Fibroblast of lung (primary cell): Measurements from ENCODE around the gene OR51A2. TPM values are rescaled to one million over a fixed set of nuclear protein-coding genes. Genes with fewer than 3 reads are reported as not detected.

Experiments used
- DNase-seq, 2 donors: peaks; one replicate each; pipeline versions ENCODE4 v3.0.0 to v3.0.0-alpha.2; 2010; ENCODE audit warnings: low read depth in 2 of 2
- H2AFZ ChIP-seq: 2 replicates; pipeline ENCODE4 v1.5.1; 2012; ENCODE audit warnings: low read length, control low read depth, inconsistent platforms
- H3K27ac ChIP-seq: 2 replicates; pipeline ENCODE4 v1.5.1; 2011; ENCODE audit warnings: low read length, control low read depth; ENCODE audit not compliant: insufficient read depth
- H3K27me3 ChIP-seq: 2 replicates; pipeline ENCODE4 v1.5.1; 2011; ENCODE audit warnings: mild to moderate bottlenecking, low read length; ENCODE audit not compliant: control insufficient read depth, insufficient read depth
- H3K36me3 ChIP-seq: 2 replicates; pipeline ENCODE4 v1.5.1; 2011; ENCODE audit warnings: low read length; ENCODE audit not compliant: control insufficient read depth, insufficient read depth
- H3K4me1 ChIP-seq: 2 replicates; pipeline ENCODE4 v1.5.1; 2011; ENCODE audit warnings: low read length; ENCODE audit not compliant: control insufficient read depth, insufficient read depth; ENCODE audit errors: extremely low read depth
- H3K4me2 ChIP-seq: 2 replicates; pipeline ENCODE4 v1.5.1; 2011; ENCODE audit warnings: low read length, control low read depth; ENCODE audit not compliant: insufficient read depth; ENCODE audit errors: extremely low read depth
- H3K4me3 ChIP-seq, 4 experiments: fragments of 200-600 bp in 1 of 4; sonication (generic) in 1 of 4; replicated peaks in 1 of 4; 2 replicates each; pipeline ENCODE4 v1.5.1; 2011 to 2016; ENCODE audit warnings: low read length in 4 of 4, low read depth in 3 of 4, mild to moderate bottlenecking in 3 of 4, control low read depth in 2 of 4, inconsistent platforms in 1 of 4, mixed read lengths in 1 of 4; ENCODE audit not compliant: insufficient read depth in 1 of 4; ENCODE audit errors: control extremely low read depth in 1 of 4
- H3K79me2 ChIP-seq: 2 replicates; pipeline ENCODE4 v1.5.1; 2012; ENCODE audit warnings: mild to moderate bottlenecking, low read length, inconsistent platforms; ENCODE audit not compliant: control insufficient read depth, insufficient read depth
- H3K9ac ChIP-seq: 2 replicates; pipeline ENCODE4 v1.5.1; 2011; ENCODE audit warnings: mild to moderate bottlenecking, low read length, control low read depth; ENCODE audit not compliant: insufficient read depth
- H3K9me3 ChIP-seq: 2 replicates; pipeline ENCODE4 v1.5.1; 2012; ENCODE audit warnings: low read depth, low read length; ENCODE audit not compliant: control insufficient read depth, insufficient read depth
- H4K20me1 ChIP-seq: 2 replicates; pipeline ENCODE4 v1.5.1; 2011; ENCODE audit warnings: low read length; ENCODE audit not compliant: control insufficient read depth, insufficient read depth; ENCODE audit errors: extremely low read depth
- EZH2 ChIP-seq: IDR thresholded peaks from 2 replicates; pipeline ENCODE4 v1.5.1; 2012; ENCODE audit warnings: low read length, control low read depth, mild to moderate bottlenecking; ENCODE audit errors: missing control alignments
- polyA plus RNA-seq, 2 donors: library from polyadenylated mRNA; depleted of rRNA in 1 of 2; stranded (reverse) in 1 of 2; unstranded in 1 of 2; fragments of >200 nt; gene quantifications; 2 replicates each; pipeline ENCODE4 v1.2.1, GENCODE V29; 2011 to 2012; ENCODE audit warnings: missing spikeins in 1 of 2
- total RNA-seq: library from RNA; depleted of rRNA; stranded (reverse); fragments of >200 nt; gene quantifications from 2 replicates; pipeline ENCODE4 v1.2.1, GENCODE V29; 2014
- TF ChIP-seq, protein P1 (sequence below), 2 donors: IDR thresholded peaks in 1 of 2; conservative IDR thresholded peaks in 1 of 2; 1 replicate in 1 of 2; 2 replicates in 1 of 2; pipeline ENCODE4 v1.5.1; 2011 to 2012; ENCODE audit warnings: low read length in 2 of 2, control low read depth in 1 of 2, inconsistent platforms in 1 of 2, low read depth in 1 of 2, mild to moderate bottlenecking in 1 of 2

Gene OR51A2
- total and polyA plus RNA-seq, 2 donors (not counting 1 experiment from before 2014, with no cell fraction given) = not detected

- TF ChIP-seq, protein P1, sequence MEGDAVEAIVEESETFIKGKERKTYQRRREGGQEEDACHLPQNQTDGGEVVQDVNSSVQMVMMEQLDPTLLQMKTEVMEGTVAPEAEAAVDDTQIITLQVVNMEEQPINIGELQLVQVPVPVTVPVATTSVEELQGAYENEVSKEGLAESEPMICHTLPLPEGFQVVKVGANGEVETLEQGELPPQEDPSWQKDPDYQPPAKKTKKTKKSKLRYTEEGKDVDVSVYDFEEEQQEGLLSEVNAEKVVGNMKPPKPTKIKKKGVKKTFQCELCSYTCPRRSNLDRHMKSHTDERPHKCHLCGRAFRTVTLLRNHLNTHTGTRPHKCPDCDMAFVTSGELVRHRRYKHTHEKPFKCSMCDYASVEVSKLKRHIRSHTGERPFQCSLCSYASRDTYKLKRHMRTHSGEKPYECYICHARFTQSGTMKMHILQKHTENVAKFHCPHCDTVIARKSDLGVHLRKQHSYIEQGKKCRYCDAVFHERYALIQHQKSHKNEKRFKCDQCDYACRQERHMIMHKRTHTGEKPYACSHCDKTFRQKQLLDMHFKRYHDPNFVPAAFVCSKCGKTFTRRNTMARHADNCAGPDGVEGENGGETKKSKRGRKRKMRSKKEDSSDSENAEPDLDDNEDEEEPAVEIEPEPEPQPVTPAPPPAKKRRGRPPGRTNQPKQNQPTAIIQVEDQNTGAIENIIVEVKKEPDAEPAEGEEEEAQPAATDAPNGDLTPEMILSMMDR (conservative IDR thresholded peaks at IDR 0.05 in 1 of 2, IDR thresholded peaks at IDR 0.05 in 1 of 2; ENCODE audit: low read depth in 1 of 2, low read length in 2 of 2) = no peak
- no peak for TF ChIP-seq EZH2
- no peaks in the 10 kb centered on the region for H3K36me3 ChIP-seq
These were observed 23.5 kb upstream of the OR51A2 start for GRCh38 chr11:4979036-4979435.

GRCh38 chr11:4975436-4975835 lies 19.9 kb upstream of the OR51A2 start:
- DNase-seq = no peak
- Histone ChIP-seq H3K4me3 (no peak overlapping the region), H3K79me2 (no peaks in the 10 kb centered on the region), H3K4me1 (no peaks in the 10 kb centered on the region), H3K27ac (no peak overlapping the region), H3K36me3 (no peaks in the 10 kb centered on the region), H4K20me1 (no peaks in the 10 kb centered on the region), H3K9me3 (no peaks in the 10 kb centered on the region), H3K4me2 (no peak overlapping the region), H3K9ac (no peak overlapping the region), H2AFZ (no peak overlapping the region), H3K27me3 (no peaks in the 10 kb centered on the region)
- TF ChIP-seq, protein P1 (conservative IDR thresholded peaks at IDR 0.05 in 1 of 2, IDR thresholded peaks at IDR 0.05 in 1 of 2; ENCODE audit: low read depth in 1 of 2, low read length in 2 of 2) = no peak
- TF ChIP-seq EZH2 = no peak

More at GRCh38 chr11:4979036-4979435, 23.5 kb upstream of the OR51A2 start:
- H3K4me1 ChIP-seq = no peaks in the 10 kb centered on the region
- H3K27ac ChIP-seq = no peak overlapping the region
- no peak overlapping the region for H3K4me2 ChIP-seq
- H2AFZ ChIP-seq = no peak overlapping the region
- no peaks in the 10 kb centered on the region for H4K20me1 ChIP-seq
- no peak overlapping the region for H3K4me3 ChIP-seq
- no peak for DNase-seq
- no peak overlapping the region for H3K9ac ChIP-seq
- H3K79me2 ChIP-seq = no peaks in the 10 kb centered on the region
- no peaks in the 10 kb centered on the region for H3K9me3 ChIP-seq
- H3K27me3 ChIP-seq = no peaks in the 10 kb centered on the region

- H3K9me3 ChIP-seq = no peaks in the 10 kb centered on the region
- no peaks in the 10 kb centered on the region for H4K20me1 ChIP-seq
- H3K4me3 ChIP-seq = no peak overlapping the region
- no peak overlapping the region for H3K9ac ChIP-seq
- H3K27me3 ChIP-seq = no peaks in the 10 kb centered on the region
- H3K4me2 ChIP-seq = no peak overlapping the region
- H2AFZ ChIP-seq = no peak overlapping the region
- no peak overlapping the region for H3K27ac ChIP-seq
- no peaks in the 10 kb centered on the region for H3K36me3 ChIP-seq
- no peak for DNase-seq
- no peaks in the 10 kb centered on the region for H3K4me1 ChIP-seq
- no peaks in the 10 kb centered on the region for H3K79me2 ChIP-seq
- TF ChIP-seq EZH2 = no peak
- TF ChIP-seq, protein P1 (conservative IDR thresholded peaks at IDR 0.05 in 1 of 2, IDR thresholded peaks at IDR 0.05 in 1 of 2; ENCODE audit: low read depth in 1 of 2, low read length in 2 of 2) = no peak
These were observed 7.3 kb upstream of the OR51A2 start for GRCh38 chr11:4962816-4963215.
